Stimulated activated CD4-positive, alpha-beta T cell treated with anti-CD3 and anti-CD28 coated beads, Interleukin-2, amount 100 ng/mL, for 24 hours (primary cell): ENCODE measurements around the gene PVRIG.
"Not testable (repeated sequence)": the region's sequence is repeated elsewhere in the genome, so short reads cannot be mapped to it uniquely, and the experiment has no call there.

Source experiments
- DNase-seq, 2 donors: peaks; one replicate each; pipeline ENCODE4 v3.0.0-alpha.2; 2020

The PVRIG gene

GRCh38 chr7:100219801-100220585, at the start of gene PVRIG:
TSS of gene PVRIG (plus strand) at chr7:100219949. CDS start at chr7:100219971, 22 bp downstream.
- peak; percentile 52 to 53 for DNase-seq

- no peak for DNase-seq
Observed at GRCh38 chr7:100170101-100170897, 49.5 kb upstream of the PVRIG start.

- DNase-seq = no peak
Observed at GRCh38 chr7:100171087-100171681, 48.6 kb upstream of the PVRIG start.

- DNase-seq = no peak
Observed at GRCh38 chr7:100171840-100172239, 47.9 kb upstream of the PVRIG start.

GRCh38 chr7:100173806-100174495, 45.8 kb upstream of the PVRIG start:
- no peak for DNase-seq

- no peak for DNase-seq
Observed at GRCh38 chr7:100174582-100174981, 45.2 kb upstream of the PVRIG start.

GRCh38 chr7:100175296-100175935, 44.3 kb upstream of the PVRIG start:
- DNase-seq = no peak

- no peak for DNase-seq
Observed at GRCh38 chr7:100176096-100177044, 43.4 kb upstream of the PVRIG start.

GRCh38 chr7:100177045-100178001, 42.4 kb upstream of the PVRIG start, which contains the start of the genes GPC2 and STAG3:
TSS of gene GPC2 (minus strand) at chr7:100177381. CDS start at chr7:100177199, 182 bp downstream.
TSS of gene STAG3 (plus strand) at chr7:100177918. CDS start at chr7:100180557, 2,639 bp downstream.
- peak; percentile 98 to 99 for DNase-seq

- not testable (repeated sequence) for DNase-seq
Observed at GRCh38 chr7:100180084-100180483, 39.7 kb upstream of the PVRIG start.

- not testable (repeated sequence) for DNase-seq
Observed at GRCh38 chr7:100182616-100183015, 37.1 kb upstream of the PVRIG start.

- not testable (repeated sequence) for DNase-seq
Observed at GRCh38 chr7:100183090-100183489, 36.7 kb upstream of the PVRIG start.

- no peak for DNase-seq
Observed at GRCh38 chr7:100185726-100186125, 34.0 kb upstream of the PVRIG start.

- no peak for DNase-seq
Observed at GRCh38 chr7:100189061-100189460, 30.7 kb upstream of the PVRIG start.

GRCh38 chr7:100190048-100190711, 29.6 kb upstream of the PVRIG start:
- DNase-seq = no peak

GRCh38 chr7:100191775-100192174, 28.0 kb upstream of the PVRIG start:
- DNase-seq = no peak

GRCh38 chr7:100192281-100192862, 27.4 kb upstream of the PVRIG start:
- not testable (repeated sequence) for DNase-seq

GRCh38 chr7:100192969-100193368, 26.8 kb upstream of the PVRIG start:
- no peak for DNase-seq

- no peak for DNase-seq
Observed at GRCh38 chr7:100195222-100195621, 24.5 kb upstream of the PVRIG start.
